GM18517 (cell line): ENCODE measurements around the gene LGALS9.
A peak's percentile ranks its signal among the peaks of the same experiment; 100 is the strongest.

Source experiments
- ATAC-seq: cut with Tn5 transposase; IDR thresholded peaks from one replicate; pipeline ENCODE4 v1.9.1; 2021; ENCODE audit warnings: mild to moderate bottlenecking, moderate library complexity; ENCODE audit not compliant: unreplicated experiment

The LGALS9 gene

DNA sequence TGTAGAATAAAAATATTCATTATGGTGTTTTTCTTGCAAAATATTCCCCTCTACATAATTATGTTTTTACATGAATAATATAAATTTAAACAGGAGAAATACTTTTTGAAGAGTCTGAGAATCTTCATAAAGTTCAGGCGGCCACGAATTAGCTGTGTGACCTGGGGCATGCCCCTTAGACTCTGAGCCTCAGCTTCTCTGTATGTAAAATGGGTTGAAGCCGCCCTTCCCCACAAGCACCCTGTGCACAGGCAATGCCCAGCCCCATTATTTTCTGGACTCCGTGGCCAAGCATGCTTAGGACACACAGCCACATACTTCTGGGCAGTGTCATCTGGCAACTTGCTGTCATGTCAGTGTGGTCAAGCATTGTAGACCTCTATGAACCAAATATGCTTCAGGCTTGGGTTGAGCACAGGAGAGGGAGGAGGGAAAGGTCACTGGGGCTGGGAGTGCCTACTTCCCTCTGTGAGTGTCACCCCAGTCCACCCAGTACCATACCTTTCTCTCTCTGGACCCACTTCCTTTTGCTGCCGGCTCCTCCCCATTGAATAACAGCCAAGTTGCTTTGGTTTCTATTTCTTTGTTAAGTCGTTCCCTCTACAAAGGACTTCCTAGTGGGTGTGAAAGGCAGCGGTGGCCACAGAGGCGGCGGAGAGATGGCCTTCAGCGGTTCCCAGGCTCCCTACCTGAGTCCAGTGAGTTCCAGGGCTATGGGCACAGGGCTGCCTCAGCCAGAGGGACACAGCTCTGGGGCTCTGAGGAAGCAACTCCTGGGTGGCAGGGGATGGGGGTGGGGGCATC, at the start of gene LGALS9:
Gene LGALS9, plus strand, starts transcription at position 582 of the 804 bp plus-strand sequence. Its CDS starts 78 bp downstream, at position 660.
- peak; percentile 35 for ATAC-seq

DNA sequence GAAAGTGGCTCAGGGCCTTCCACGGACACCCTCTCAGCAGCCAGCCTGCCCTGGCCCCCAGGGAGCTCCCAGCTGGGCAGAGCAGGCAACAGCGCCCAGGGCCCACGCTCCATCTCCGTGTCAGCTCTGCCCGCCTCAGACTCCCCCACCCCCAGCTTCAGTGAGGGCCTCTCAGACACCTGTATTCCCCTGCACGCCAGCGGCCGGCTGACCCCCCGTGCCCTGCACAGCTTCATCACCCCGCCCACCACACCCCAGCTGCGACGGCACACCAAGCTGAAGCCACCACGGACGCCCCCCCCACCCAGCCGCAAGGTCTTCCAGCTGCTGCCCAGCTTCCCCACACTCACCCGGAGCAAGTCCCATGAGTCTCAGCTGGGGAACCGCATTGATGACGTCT, 48.3 kb upstream of the LGALS9 start:
- ATAC-seq, result no peak

DNA sequence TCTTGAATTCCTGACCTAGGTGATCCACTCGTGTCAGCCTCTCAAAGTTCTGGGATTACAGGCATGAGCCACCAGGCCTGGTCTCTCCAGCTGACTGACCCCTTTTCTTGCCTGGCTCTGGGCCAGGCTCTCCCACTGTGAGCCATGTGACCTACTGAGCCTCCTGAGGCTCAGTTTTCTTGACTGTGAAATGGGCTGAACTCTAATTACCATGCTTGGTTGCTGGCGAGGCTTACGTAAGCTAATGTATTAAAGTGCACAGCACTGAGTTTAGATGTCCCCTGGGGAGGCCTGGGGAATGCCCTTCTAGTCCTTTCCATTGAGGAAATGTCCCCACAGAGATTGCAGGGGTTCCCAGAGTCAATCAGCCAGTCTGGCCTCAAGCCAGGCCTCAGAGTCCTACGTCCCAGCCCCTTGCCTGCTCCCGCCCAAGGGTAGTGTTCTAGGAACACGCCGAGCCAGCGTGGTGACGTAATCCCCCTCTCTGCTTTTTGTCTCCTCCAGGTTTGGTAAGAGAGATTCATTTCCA, 45.8 kb upstream of the LGALS9 start:
- no peak for ATAC-seq

DNA sequence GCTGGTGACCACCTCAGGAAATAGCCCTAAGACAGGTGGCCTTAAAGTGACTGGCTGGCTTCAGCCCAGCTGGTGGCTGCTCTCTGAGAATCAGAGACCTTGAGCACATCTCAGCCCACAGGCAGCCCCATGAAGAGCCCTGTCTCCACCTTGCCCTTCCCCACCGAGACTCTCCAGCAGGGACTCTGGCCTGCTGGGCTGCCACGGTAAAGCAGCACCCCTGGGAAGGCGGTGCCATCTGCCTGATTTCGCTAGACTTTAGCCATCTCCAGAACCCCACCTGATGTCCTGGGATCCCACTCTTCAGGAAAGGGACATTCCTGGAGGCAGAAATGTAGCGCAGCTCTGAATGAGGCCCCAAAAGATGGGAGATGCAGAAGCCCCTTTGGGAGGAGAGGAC, 45.2 kb upstream of the LGALS9 start:
- ATAC-seq, result no peak

DNA sequence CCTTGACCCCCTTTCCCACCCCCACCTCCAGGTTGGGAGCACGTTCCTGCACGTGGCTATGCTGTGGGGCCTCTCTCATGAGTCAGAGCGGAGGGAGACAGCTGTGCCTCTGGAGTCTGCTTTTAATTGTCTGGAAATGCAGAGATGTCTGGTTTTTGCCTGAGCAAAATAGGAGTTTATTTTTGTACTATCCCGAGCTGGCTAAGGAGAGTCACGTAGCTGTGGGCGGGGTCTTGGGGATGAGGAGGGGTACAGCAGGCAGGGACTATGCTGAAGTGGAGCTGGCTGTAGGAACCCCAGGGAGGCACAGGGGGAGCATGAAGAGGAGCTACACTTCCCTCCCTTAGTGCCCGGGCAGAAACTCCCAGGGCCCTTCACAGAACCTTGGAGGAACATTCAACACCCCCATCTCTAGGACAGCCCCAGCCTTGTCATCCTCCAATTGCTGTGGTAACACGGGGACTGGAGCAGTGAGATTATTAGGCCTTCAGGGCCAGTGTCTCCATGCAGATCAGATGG, 44.7 kb upstream of the LGALS9 start:
- no peak for ATAC-seq

DNA sequence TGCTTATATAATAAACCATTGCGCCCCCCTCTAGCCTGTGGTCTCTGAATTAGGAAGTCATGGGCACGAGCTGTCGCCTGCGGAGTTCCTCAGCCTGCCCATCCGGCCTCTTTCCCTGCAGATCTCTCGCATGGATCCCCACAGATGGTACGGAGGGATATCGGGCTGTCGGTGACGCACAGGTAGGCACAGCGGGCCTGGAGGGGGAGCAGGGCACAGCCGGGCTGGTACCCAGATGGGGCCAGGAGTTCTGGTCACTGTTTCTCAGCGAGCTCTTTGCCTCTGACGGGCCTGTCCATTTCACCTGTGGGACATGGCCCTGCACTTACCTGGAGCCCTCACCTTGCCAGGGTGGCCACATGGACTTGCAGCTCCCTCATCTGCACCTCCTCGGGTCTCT, 42.6 kb upstream of the LGALS9 start:
- ATAC-seq, result no peak

DNA sequence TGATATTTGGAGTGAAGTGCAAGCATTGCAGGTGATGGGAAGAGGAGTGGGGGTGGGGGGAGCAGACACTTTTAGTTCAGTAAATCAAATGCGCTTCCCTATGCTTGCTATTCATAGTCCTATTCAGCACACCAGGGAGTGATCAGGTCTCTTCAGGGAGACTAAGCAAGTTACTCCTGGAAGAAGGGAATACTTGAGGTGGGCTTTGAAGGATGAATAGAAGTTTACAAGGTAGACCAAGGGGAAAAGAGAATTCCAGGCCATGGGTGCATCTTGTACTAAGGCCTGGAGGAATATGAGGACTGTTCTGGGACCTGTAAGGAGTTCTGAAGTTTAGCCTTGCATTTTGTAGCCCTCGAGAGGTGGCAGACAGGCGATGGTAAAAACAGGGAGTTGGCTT, 40.1 kb upstream of the LGALS9 start:
- ATAC-seq, result no peak

DNA sequence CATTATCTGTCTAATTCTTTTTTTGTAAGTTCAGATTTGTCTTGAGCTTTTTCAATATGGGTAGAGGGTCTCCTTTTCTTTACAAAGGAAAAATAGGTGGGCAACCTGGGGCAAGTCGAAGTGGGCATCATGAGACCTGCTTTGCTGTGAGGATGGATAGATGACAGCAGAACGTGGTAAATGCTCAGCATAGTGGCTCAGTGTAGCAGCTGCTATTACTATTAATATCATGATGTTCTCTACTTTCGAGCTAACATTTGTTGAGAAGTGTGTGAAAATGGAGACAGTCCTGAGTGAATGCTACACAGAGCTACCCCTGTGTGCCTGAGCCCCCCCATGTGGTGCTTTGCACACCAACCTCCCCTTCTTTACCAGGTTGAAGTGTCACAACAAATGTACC, 39.0 kb upstream of the LGALS9 start:
- ATAC-seq, result no peak

DNA sequence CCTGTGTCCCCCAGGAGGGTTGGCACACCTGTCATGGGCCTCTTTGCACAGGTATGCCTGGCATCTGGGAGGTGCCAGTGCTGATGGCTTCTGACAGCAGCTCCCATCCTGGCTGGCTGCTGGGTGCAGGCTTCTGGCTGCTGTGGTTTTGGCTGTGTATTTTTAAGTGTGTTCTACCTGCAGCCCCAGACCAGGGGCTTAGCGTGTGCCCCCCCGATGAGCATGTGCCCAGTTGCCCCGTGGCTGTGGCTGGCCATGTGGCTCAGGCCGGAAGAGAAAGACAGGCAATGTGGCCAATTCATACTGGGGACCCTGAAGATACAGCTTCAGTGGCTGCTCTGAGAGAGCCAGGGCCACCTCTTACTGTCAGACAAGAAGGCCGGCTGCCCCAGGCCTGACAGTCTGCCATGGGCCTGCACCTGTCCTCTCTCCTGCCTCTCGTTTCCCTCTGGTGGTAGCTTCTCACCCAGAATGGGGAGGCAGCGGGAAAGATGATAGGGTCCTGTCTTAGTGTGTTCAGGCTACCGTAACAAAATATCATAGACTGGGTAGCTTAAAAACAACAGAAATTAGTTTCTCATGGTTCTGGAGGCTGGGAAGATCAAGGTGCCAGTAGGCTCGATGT, 37.6 kb upstream of the LGALS9 start:
- ATAC-seq, result no peak

DNA sequence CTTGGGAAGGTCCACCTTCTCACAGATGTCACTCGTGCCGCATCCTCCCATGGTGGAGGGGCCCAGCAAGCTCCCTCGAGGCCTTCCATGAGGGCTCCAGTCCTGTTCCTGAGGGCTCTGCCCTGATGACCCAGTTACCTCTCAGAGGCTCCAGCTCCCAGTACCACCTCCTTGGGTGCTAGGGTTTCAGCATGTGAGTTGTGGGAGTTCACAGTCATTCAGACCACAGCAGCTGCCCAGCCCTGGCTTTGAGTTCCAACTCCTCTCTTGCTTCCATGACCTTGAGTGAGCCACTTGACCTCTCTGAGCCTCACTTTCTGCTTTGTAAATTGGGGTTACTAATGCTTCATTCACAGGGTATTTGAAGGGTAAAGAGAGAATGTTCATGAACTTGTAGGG, 37.1 kb upstream of the LGALS9 start:
- ATAC-seq, result no peak

DNA sequence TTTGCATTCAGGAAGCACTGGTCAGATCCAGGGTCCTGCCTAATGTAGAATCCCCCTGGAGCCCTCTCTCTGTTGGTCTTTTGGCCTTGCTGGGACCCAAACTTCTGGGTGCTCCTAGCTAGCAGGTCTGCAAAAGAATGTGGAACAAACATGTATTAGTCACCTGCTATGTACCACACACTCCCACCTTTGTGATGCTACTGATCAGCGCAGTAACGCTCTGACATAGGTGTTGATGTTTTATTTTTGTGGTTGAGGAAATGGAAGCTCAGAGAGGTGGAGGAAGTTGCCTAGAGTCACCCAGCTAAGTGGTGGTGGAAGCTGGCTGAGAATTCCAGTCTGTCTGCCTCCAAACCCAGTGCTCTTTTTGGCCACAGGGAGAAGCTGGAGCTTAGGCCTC, 35.8 kb upstream of the LGALS9 start:
- no peak for ATAC-seq

DNA sequence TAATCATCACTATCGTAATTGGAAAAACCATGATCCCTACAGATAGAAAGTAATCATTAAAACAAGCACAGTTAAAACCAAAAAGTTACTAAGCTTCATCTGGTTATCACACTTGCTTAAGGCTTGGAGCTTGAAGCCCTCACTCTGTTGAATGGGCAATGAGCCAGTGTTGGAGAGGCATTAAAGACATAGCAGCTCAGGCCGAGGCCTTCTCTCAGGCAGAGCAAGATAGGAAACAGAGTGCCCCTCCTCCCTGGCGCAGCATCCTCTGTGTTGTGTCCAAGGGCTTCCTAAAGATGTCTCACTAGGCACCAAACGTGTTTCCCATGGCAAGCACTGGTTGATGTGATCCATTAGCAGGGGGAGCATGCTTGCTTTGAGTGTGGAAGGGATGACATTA, 34.9 kb upstream of the LGALS9 start:
- no peak for ATAC-seq

DNA sequence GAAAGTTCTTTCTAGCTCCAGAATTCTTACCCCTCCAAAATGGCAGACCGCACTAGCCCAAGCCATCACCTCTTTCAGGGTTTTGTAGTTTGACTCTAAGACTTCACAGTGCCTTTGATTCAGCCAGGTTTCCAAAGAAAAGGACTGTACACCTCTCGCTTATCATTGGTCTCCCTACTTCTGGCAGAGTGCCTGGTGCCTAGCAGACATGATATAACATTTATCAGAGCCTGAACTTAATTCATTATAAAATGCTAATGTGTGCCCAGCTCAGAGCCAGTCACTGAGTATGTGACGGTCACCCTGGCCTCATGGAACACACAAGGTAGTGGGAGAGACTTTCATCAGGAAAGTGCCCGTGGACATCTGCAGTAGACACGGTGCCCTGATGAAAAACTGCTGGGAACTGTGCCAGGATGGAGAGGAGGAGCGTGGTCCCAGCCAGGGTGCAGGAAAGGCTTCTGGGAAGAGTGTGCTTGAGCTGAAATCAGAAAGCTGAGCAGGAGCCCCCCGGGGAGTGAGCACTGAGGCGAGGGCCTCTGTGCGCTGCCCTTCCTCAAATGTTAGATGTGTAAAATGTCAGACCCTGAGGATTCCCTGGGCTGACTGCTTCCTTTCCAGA, 34.3 kb upstream of the LGALS9 start:
- no peak for ATAC-seq

DNA sequence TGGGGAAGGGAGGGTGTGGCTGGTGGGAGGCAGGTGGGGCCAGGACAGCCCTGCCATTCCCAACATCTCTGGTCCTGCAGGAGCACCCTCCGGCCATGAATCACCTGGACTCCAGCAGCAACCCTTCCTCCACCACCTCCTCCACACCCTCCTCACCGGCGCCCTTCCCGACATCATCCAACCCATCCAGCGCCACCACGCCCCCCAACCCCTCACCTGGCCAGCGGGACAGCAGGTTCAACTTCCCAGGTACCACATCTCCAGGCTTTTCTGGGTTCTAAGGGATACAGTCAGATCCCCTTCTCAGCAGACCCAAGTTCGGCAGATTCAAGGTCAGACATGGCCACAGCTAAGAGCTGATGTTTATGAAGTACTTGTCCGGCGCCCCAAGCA, 33.8 kb upstream of the LGALS9 start:
- no peak for ATAC-seq

DNA sequence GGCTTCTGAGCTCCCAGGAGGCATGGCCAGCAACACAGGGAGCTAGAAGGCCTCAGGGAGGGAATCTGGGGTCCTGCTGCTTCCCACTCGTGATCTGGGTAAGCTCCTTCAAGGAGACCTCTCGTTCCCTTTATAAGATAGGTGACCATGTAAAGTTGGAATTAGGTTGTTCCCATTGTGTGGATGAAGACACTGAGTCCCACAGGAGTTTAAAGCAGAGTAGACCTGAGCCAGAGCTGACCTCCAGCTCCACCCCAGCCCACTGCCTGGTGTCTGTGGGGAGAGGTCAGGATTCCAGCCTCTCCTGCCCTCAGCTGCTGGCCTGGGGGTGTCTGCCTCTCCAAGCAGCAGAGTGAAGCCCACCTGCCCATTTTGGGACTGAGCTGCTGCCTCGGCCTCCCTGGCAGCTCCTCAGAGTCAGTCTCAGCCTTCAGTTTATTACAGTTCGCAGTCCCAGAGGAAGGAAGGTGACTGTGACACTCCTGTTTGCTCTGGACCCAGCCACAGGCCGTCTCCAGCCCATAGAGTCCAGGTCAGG, 33.1 kb upstream of the LGALS9 start:
- ATAC-seq, result no peak

DNA sequence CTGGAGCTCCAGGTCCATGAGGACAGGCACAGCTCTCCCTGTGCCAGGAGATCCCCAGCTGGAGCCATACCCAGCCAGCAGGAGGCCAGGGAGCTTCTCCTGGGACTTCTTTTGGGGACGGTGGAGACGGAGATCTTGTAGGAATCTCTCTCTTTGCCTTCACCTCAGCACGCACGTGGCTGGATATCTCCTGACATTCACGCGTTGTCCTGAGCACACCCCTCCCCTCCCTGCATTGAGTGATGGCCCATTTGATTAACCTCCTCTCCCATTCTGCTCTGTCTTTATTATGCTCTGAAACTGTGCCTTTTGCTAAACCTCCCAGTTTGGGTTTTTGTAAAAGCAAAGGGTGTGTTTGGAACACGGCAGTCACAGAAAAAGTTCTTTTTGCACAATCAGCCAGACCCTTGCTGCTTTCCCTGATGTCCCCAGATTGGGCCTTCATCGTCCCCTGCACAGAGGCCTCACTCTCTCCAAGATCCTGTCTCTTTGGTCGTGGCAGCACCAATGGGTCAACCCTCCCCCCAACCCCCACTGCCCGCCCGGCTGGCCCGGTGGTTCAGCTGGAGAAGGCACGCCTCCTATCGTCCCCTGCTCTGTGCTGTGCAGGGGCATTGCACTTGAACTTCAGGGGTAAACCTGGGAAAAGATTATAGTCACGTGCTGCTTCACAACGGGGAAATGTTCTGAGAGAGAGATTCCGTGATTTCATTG, 32.5 kb upstream of the LGALS9 start:
- ATAC-seq, result no peak

DNA sequence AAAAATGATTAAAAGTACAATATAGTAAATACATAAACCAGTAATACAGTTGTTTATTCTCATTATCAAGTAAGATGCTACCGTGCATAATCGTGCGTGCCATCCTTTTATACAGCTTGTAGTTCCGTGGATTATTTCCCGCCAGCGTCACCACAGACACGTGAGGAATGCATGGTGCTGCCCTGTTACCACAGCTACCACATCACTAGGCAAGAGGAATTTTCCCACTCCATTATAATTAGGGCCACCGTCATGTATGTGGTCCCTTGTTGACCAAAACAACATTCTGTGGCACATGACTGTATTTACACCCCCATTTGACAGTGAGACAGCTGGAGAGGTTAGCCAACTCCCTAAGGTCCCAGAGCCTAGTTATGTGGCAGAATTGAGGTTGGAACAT, 30.5 kb upstream of the LGALS9 start:
- no peak for ATAC-seq

DNA sequence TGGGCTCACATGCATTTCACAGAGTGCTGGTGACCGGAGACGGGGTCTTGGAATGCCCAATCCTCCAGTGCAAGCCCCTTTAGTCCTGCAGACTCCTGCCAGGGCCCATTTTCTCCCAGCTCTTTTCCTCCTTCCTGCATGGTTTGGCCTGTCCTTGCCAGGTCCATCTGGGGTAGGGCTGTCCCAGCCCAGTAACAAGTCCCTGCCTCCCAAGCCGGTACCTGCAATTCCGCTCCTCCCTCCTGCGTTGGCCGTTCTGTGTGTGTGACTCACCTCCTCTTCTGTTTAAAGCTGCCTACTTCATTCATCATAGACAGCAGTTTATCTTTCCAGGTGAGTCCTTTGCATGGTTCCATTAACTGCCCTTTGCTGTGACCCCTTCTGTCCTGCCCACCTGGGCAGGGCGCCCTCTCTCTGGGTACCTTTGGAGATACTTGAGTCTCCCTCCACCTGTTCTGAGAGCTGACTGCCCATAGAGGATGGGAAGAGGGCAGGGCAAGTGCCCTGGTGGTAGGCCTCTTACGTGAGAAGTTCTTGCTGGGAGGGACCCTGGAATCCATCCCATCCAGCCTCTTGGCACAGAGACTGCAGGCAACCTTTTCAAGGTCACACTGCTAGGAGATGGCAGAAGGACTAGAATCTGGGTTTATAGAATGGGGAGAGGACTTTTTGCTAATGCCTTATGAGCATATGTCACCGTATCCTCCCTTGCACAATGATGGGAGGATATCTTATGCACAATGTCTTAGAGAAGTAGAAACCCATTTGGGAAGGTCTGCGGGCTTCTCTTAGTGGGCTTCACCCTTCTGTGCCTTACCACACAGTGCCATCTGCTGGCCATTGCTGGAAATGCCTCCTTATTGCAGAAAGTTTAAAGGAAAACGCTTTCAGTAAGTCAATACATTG, 29.7 kb upstream of the LGALS9 start:
- ATAC-seq, result no peak

DNA sequence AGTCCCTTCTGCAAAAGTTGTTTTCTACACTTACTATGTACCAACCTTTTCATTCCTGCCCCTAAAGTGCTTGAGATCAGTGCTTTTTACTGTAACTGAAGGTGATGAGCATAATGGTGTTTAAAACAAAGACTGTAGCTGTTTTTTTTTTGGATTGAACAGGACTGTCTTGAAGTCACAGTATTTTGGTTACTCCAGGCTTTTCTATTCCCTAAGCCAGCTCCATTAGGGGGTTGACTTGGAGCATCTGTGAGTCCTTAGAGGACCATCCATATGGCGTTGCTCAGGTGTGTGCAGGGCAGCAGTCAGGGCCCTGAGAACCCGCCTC, 29.0 kb upstream of the LGALS9 start:
- no peak for ATAC-seq
